GM18870 (cell line): ENCODE data around the gene NEDD4L.
A peak's percentile ranks its signal among the peaks of the same experiment; 100 is the strongest.

Source experiments
- ATAC-seq: cut with Tn5 transposase; IDR thresholded peaks from one replicate; pipeline ENCODE4 v1.9.1; 2021; ENCODE audit warnings: moderate library complexity; ENCODE audit not compliant: unreplicated experiment

The NEDD4L gene

DNA sequence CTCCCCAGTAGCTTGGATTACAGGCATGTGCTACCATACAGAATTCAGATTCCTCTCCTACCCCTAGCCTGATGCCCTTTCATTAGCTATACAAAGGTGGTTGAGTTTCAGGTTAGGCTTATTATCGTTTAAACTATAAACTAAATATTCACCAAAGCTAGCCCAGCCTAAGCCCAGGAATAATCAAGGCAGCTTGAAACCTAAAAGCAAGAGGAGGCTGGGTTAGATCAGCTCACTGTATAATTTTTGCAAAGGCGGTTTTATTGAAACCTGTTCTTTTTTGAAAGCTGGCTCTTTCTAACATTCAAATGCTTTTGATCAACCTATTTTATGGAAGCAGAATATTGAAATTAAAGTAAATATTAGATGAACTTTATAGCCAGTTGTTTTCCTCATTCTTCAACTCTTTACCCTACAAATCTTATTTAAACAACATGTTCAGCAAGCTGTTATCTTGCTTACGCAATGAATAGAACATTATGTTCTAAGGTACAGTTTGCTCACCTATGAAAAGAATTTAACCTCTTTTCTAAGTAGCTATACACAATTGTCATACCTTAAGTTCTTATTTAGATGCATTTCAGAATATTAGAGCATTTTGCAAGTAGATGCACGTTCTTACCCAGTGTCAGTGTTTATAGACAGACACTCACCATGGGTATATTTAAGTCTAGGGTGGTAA lies 241.6 kb downstream of the NEDD4L start:
- ATAC-seq, result no peak

DNA sequence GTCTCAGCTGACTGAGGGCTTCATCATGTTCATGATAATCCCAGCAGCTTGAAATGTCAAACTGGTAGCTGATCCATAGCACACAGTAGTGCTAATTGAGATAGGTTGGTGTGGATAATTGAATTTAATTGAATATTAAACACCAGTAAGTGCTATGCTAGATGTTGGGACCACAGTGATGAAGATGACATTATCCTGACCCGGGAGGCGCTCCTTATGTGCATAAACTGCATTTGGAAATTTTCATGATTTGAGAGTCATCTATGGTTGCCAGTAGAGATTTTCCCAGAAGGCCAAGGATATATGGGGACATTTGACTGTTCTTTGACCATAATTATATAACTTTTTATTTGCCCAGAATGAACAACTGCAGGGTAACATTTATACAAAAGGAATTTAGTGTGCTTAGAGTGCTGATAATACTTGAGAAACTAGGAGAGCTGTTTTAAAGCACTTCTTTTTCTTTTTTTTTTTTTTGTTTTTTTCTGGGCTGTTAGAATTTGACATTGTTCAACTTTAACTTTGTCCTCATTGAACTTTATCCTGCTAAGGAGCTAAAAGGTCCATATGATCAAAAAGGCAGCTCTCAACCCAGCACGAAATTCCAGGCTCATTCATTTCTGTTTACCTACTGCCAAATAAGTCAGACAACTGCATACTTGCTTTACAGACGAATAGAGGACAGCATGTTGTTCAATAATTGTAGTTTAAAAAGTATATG lies 242.8 kb downstream of the NEDD4L start:
- no peak for ATAC-seq

DNA sequence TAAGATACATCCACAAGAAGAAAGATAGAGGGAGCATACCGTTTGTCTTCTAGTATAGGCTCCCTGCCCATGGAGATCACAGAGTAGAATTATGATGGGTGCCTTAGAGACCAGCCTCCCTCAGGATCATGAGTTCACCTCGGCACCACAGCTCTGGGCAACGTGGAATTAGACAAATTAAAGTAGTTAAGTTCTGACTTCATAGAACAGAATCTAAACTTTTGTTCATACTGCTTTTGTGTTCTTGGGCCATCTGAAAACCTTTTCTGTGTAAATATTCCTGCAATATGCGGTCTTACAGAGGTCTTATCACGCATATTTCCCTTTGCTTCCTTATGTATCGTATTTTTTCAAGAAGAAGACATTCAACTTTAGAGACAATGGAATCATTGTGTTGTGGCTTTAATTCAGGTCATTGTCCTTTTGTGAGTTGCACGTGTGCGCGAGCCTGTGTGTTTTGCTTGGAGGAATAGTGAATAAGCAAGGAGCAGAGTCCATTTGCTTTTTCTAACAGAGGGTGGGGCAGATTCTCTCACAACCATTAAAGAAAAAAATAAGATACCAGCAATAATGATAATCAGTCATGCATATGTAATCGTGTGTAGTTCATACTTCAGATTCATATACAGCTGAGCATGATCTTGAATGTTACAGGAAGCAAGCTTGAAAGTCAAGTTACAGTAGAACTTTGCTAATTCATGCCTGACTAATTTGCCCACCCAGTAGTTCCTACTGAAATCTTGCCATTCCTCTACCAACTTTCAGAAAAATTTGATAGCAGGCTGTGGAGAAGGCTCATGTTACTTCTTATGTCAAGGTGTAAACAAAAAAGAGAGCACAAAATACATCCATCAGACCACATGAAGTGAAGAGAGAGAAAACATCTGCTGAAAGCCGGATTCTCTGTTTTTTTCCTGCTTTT lies 243.6 kb downstream of the NEDD4L start:
- ATAC-seq, result no peak

DNA sequence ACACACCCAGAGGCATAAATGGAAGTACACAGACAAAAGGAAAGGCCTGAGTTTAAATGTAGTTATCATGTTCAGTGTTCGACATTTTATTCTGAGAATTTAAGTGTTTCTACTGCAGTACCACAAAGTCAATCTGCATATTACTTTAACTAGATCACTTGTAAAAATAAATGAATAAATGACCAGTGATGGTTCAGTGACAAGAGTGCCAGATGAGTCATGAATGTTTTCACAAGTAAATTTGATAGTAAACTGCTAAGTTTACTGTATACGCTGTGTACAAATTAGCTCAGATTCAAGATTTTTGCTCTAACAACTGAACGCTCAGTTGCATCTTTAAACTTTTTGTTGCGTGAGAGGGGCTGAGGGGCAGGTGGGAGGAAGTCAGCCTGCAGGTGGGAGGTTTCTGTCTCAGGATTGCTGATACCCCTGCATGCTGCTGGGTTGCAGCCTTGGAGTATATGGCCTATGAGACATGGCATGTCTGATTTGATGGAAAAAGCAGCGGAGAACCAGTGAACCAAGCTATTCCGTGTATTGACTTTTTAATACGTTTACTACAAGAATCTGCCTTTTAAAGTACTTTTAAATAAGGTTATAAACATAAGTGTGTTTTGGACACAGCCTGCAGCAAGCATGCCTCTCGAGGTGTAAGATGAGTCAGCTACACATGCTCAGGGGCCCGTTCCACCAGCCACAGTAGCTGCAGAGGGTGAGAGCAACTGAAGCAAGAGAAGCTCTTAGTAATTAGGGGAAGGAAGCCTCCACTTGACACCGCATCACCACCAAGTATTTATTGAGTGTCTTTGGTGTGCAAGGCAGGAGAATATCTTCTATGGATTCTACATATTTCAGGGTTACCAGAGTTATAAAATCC lies 245.1 kb downstream of the NEDD4L start:
- peak; percentile 60 for ATAC-seq

DNA sequence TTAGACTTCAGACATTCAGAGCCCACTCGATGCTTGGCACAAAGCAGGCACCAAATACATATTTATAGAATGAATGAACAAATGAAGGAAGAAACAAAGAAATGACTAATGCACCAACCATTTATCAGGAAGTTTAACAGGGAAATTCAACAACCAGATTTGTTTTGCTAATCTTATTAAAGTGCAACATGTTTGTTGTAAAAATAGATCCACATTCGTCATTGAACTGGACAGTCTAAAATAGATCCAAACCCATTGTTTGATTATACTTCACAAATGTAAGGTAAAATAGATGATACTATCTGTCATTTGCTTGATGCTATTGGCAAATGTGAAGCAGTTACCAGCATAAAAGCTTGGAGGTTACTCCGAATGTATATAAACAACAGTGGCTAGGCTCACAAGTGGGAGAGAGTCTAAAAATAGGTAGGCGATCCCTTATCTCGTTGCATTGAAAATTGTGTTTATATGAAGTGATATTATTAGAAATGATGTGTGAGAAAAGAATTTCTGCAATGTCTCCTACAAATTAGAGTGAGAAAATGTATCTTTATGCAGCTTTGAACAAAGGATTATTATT lies 246.2 kb downstream of the NEDD4L start:
- ATAC-seq, result no peak

DNA sequence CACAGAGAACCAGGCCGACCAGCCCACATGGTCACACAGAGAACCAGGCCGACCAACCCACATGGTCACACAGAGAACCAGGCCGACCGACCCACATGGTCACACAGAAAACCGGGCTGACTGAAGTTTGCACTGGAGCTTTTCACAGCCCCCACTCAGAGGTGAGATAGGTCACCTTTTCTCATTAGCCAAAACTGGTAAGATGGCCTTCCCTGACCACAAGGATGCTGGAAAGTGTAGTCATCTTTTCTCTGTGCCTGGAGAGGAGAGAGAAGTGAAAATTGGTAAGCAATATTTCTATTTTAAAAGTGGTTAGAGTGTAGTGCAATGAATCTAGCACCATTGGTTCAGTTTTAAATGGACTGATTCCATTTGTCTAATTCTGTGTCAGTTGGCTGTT lies 247.1 kb downstream of the NEDD4L start:
- ATAC-seq, result no peak

DNA sequence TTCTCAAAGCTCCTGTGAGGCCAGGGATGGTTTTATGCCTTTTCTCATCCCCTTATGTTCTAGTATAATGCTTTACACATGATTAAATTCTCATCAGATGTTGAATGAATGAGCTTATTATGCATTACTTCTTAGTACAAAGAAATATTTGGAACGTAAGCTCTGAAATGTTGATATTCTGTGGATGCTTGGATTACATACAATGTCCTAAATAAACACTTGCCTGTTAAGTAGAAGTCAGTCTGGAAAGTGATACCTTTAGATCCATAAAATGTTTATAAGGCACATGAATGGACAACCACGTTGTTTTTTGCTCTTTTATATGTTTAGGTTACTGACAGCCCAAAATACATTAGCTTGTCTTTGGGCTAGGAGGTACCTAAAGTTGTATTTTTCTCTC lies 248.6 kb downstream of the NEDD4L start:
- no peak for ATAC-seq

DNA sequence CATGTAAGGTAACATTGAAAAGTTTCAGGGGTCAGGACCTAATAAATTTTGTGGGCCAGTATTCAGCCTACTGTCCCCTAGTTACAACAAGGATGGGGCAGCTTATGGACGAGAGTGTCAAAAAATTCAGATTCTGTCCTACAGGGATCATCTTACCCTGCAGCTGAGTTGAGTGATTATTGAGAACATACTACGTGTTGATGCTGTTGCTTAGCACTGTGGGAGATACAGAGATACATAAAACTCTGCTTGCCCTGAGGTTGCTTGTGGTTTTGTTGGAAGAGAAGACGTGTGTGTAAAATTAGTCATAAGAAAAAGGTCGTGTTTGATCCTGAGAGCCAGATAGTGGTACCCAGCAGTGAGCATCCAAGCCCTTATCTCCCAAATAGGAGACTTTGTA lies 253.2 kb downstream of the NEDD4L start:
- no peak for ATAC-seq

DNA sequence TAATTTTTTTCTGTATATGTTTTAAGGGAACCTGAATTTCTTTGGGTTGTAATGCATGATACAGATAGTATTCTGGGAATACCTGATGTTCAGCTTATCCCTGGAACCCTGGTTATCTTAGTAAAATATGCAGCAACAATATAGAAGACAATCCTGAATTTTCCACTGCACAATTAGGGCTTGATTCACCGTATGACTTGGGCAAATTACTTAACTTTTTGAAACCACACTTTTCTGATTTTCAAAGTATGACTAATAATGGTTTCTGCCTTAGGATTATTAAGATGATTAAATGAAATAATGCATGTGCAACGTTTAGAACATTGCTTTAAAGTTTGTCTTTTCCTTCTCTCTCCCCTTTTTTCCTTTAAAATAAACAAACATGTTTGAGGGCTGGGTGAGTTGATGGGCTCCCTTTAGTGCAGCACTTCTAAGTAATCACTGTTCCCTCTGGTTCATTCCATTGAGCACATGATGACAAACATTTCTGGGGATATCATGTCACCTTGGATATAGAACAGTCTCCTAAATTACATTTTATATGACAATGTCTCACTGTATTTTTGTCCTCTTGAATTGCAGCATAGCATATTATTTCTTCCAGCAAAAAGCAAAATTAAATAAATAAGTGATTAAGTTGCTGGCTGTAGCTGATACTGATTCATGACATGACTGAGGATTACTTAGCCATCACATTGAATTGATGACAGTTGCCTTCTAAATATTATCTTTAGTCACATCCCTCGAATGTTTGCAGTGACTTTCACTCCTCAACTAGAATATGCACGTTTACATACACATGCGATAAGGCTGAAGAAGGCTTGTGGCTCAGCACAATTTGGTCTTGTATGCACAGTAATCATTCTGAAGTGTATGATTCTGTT lies 254.5 kb downstream of the NEDD4L start:
- no peak for ATAC-seq

DNA sequence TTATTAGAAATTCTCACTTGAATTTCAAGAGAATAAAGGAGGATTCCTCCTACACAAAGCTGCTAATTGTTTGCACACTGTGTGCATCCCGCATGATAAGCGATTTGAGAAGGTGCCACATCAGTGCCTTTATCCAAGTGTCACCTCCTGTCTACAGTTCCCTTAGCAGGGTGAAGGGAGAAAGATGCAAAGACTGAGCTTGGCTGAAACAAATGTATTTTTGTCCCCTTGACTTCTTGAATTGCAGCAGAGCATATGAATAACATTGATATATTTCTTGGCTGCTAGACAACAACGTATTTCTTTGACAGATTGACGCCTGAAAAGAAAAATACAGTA lies 255.1 kb downstream of the NEDD4L start:
- ATAC-seq, result no peak

DNA sequence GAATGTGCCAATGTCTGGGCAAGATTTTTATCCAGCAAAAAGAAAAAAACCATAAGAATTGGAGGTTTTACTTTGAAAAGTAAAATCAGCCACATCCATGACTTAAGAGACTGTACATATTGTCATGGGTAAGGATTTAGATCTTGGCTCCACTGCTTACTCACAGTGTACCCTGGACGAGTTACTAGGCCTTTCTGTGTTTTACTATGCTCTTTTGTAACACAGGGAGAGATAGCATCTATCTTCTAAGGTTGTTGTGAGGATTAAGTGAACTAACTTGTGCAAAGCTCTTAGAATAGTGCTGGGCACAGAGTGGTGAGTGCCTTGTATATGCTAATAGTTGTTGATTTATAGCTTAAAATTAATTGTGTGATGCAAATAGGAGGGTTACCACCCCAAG lies 255.9 kb downstream of the NEDD4L start:
- ATAC-seq, result no peak

DNA sequence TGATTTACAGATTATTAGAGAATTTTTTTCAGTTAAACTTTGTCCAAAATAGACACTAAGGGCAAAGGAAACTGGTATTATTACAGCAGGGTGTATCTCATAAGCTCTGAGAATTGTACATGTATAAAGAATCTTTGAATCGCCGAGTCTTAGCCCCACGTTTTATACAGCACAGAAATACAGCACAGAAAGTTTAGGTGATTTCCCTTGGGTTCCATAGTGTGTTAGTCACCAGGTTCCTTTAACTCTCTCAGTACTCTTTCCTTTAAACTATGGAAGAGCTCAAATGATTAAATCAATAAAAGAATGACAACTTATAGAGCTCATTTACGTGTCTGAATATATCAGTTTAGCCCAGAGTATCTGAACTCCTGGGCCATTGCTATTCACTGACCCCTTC lies 256.8 kb downstream of the NEDD4L start:
- no peak for ATAC-seq

DNA sequence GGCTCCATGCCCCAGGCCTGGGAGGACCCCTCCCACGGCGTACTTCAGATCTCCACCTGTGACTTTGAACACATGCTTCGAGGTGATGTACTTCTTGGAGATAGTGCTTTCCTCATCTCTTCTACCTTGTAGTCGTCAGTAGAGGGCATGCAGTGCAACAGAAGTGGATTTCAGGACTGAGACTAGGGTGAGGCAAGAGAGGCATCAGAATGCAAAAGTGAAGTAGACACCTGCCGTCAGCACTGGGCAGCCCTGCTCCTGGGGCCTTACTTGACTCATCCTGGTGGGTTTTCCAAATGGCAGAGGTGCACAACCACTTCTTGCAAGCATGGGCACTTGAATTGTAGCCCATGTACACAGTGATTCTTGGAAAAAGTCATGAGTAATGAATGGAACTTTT lies 258.8 kb downstream of the NEDD4L start:
- no peak for ATAC-seq

DNA sequence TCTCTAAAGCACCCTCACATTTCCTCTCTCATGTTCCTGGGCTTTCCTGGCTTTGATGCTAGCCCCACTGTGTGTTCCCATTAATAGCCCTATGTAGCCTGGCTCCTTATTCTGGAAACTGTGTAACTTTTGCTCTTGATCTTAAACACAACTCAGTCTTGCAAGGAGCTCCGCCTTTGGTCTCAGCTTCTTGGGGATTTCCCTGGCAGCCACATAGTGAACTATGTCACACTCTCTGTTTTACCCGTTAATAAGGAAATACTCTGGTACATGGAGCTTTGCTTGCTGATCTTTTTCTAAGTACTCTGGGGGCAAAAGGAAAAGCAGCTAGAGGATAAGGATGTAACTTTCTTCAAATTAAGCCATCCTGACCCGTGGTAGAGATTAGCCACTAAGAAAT lies 259.3 kb downstream of the NEDD4L start:
- no peak for ATAC-seq

DNA sequence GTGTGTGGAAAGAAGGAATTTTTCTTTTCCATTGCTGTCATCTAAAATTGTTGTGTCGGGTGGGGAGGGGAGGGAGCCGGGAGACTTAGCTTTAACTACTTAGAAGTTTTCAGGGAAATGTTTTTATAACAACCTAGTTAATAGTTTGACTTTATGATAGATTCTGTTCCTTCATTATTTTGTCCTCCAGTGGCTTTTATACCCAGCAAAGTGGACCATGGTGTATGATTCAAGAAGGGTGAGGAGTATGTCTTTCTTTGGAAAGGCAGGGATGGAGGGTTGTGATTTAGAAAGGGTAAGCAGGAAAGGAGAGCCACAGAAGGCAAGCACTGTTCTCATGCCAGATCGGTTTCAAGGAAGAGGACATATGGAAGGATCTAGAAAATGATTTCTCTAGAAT lies 261.8 kb downstream of the NEDD4L start:
- no peak for ATAC-seq

DNA sequence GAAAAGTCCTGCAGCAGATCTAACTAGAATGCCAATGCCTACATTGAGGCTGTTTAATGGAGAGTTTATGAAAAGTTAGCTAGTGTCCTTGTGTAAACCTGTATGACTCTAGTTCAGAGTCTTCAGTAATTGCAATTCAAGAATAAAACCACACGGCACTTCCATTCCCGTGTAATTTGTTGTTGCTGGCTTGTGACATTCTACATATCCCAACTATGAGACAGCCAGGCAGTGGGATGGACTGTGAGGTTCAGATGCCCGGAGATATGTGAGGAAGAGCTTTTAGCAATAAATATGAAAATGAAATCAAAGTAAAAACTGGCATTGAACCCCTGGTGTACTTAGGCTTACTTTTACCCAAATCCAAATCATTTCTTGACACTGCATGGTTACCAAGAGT lies 263.4 kb downstream of the NEDD4L start:
- no peak for ATAC-seq

DNA sequence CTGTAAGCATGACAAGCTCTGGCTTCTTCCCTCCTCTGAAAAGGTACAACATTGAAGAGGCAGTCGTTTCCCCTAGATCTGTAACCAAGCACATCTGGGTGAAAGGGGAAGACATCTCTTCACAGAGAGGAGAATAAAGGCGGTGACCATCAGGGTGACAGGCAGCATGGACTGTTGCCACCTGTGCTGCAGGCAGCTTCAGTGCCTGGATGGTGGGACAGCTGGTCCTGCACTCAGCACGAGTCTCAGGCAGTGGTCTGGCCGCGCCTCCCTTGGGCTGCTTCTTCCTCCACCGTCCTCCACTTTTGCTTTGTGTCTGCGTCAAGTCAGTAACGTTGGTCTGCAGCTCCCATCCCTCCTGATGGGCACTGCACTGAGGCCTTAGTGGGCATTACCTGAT lies 264.4 kb downstream of the NEDD4L start:
- ATAC-seq, result no peak

DNA sequence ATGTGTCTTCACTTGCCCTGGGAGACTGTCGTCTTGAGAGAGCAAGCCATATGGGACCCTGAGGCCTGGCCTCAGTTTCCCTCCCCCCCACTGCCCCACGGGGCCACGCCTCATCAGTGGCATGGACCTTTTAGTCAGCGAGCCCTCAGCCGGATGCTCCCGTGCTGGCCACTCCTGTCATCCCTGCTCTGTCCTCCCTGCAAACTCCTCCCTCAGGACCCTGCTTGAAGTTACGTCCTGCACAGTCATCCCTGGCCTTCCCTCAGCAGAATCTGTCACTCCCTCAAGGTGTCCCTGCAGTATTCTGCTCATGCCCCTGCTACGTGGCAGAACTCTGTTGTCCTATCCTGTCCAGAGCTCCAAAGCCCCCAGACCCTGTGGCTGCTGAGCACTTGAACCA lies 265.1 kb downstream of the NEDD4L start:
- no peak for ATAC-seq

DNA sequence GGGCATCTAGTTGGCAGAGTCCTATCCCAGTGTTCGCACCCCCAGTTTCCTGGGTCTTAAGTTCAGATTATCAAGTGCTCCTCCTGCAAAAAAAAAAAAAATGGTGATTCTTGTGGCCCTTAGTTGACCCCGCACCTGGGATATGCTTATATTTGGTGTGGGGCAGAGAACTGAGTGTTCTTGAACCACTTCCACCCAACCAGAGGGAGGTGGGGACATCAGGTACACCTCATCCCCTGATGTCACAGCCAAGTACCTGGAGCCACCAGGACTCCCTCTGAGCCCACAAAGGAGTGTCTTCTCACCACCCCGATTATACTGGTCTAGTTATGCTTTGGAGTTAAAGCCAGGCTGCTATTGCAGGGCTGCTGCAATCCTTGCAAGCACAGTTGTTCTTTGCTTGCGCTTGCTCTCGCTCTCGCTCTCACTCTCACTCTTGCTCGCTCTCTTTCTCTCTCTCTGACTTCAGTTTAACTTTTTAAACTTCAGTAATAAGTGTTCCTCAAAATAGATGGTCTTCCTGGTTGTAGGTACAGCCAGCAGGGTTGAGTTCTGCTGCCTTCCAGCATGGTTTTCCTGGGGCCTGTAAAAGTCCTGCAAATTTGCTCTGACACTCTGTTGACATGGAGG lies 265.7 kb downstream of the NEDD4L start:
- ATAC-seq, result no peak
